Fibroblast of skin of right quadriceps (primary cell): ENCODE measurements around the gene HOMER3.

Source experiments
- DNase-seq: peaks from one replicate; pipeline ENCODE4 v3.0.0-alpha.2; 2013

HOMER3 gene

DNA sequence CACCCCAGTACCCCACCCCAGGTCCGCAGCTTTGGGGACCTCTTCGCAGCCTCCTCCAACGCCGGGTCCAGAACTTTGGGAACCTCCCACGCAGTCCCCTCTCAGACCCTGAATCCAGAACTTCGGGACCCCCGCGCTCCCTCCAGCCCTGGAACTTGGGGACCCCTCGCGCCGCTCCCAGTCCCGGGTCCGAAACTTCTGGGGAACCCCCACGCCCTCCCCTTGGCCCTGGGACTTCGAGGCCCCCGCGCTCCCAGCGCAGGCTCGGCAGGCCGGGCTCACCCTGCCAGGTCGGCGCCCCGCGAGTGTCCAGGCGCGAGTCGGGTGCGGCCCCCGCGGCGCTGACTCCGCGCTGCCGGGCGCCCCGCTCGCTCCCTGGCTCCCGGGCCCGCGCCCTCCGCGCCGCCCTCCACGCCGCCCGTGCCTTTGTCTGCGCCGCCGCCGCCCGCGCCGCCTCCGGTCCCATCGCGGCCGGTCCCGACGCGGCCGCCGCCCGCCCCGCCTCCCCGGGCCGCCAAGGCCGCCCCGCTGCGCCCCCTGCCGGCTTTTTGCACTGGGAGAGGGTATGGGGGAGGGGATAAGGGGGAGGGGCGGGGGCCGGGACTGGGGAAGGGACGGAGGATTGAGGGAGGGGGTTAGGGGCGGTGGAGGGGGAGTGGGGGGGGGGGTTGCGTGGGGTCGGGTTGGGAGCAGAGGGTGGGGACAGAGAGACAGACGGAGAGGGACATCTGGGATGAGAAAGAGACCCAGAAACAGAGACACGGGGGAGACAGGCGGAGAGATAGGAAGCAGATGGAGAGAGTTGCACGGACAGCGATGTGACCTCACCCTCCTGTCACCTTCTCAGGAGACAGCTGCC is at the start of gene HOMER3:
Gene HOMER3, minus strand, starts transcription at position 449 of the 859 bp plus-strand sequence. CDS start 2,235 bp downstream, outside the sequence.
- peak; percentile 65 for DNase-seq

DNA sequence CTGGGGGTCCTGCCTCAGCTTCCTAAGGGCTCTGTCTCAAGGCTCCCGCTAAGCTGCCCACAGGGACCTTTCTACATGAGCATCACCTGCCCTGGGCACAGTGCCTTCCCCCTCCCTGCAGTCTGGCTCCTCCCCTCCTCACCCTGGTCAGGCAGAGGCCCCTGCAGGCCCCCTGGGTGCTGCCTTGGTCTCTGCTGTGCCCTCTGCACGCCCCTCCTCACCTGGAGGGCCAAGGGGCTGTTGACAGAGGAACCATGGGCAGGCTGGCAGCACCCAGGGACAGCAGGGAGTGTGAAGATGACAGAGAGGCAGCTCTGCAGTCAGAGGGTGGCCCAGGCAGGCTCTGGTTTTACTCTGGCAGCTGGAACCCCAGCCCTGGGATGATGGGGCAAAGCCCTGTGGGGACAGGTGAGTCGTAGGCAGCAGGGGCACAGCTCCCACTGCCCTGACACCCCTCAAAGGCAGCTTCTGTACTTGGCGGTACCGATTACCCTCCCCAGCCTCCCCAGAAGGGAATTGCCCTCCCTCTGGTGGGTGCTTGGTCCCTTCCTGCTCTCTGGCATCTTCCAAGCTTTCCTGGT is 49.2 kb upstream of the HOMER3 start:
- no peak for DNase-seq

- DNase-seq = no peak
These were observed 48.3 kb upstream of the HOMER3 start for GRCh38 chr19:18989316-18989715.

DNA sequence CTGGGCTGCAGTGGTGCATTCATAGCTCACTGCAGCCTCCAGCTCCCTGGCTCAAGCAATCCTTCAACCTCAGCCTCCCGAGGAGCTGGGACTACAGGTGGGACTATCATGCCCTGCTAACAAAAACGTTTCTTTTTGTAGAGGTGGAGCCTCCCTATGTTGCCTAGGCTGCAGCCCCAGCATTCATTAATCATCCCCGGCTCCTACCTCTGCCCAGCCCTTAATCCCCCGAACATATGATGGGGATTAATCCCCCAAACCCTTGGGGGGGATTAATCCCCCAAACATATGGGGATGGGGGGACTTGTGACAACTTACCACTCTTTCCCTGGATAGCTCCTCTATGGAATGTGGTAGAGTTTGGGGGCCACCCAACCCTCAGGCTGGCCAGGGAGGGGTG is 46.4 kb upstream of the HOMER3 start:
- no peak for DNase-seq

DNA sequence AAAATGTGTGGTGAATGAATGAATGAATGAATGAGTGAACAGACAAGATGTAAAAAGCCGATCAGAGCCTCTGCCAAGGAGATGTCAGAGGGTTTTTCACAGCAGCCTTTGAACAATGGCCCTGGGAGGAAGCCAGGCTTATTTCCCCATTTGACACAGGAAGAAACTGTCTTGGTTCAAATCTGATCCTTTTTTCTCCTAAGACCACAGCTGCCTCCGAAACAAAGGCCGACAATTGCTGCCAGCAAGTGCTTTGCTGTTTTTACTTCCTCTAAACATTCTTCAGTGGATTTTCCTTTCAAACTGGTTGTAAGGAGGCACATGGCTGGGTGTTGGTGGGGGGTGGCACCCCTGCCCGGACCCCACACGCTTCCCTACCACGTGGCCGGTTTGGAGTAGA is 44.2 kb upstream of the HOMER3 start:
- DNase-seq = no peak

DNA sequence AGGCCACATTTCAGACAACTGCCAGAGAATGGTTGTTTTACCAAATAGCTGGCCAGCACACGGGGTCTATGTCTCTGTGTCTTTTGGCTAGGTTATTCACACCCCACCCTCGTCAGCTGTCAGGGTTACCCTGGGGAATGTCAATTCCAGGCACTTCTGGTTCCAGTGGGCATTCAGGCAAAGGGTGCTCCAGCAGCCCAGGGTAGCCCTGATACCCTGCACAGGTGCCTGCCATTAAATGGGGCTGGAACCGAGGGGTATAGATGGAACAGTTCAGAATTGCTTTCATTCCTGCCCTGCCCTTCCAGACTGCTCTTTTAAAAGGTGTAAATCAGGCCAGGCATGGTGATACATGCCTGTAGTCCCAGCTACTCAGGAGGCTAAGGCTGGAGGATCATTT is 43.2 kb upstream of the HOMER3 start:
- no peak for DNase-seq

- DNase-seq = no peak
These were observed 41.7 kb upstream of the HOMER3 start for GRCh38 chr19:18982669-18983068.

GRCh38 chr19:18980432-18981020 is 39.5 kb upstream of the HOMER3 start:
- DNase-seq = no peak

DNA sequence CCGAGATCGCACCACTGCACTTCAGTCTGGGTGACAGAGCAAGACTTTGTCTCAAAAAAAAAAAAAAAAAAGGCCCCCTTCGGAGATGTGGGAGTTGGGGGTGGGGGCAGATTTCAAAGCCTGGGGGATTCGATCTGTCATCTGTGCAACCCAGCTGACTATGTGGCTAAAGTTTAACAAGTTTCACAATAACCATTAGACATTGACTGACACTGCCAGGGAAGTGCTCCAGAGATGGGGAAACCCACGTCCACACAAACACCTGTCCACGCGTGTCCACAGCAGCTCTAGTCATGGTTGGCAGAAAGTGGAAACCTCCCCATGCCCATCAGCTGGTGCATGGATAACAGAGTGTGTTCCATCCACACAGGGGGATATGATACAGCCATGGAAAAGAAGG is 37.6 kb upstream of the HOMER3 start:
- DNase-seq = no peak

- DNase-seq = no peak
These were observed 34.9 kb upstream of the HOMER3 start for GRCh38 chr19:18975869-18976268.

DNA sequence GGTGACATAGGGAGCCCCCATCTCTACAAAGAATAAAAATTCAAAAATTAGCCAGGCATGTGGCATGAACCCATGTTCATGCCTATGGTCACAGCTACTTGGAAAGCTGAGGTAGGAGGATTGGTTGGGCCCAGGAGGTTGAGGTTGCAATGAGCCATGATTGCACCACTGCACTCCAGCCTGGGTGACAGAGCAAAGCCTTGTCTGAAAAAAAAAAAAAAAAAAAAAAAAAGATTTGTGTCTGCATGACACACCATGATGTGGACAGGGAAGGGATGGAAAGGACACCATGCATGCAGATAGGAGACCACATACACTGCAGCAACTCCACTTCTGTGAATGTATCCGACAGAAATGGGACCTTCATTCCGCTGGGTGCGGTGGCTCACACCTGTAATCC is 34.0 kb upstream of the HOMER3 start:
- DNase-seq = no peak

DNA sequence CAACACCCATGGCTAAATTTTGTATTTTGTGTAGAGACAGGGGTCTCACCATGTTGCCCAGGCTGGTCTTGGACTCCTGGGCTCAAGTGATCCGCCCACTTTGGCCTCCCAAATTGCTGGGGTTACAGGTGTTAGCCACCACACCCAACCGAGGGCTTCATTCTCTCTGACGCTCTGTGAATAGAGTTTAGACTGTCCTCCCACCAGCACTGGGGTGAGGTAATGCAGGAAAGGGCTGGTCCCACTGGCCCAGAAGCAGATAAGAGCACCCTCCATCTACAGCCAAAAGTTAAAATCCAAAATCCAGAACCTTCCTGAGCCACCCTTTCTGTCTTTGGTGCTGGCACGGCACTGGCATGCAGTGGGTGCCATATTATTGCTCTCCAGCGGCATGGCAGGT is 31.8 kb upstream of the HOMER3 start:
- no peak for DNase-seq

GRCh38 chr19:18972301-18972811 is 31.3 kb upstream of the HOMER3 start:
- no peak for DNase-seq

DNA sequence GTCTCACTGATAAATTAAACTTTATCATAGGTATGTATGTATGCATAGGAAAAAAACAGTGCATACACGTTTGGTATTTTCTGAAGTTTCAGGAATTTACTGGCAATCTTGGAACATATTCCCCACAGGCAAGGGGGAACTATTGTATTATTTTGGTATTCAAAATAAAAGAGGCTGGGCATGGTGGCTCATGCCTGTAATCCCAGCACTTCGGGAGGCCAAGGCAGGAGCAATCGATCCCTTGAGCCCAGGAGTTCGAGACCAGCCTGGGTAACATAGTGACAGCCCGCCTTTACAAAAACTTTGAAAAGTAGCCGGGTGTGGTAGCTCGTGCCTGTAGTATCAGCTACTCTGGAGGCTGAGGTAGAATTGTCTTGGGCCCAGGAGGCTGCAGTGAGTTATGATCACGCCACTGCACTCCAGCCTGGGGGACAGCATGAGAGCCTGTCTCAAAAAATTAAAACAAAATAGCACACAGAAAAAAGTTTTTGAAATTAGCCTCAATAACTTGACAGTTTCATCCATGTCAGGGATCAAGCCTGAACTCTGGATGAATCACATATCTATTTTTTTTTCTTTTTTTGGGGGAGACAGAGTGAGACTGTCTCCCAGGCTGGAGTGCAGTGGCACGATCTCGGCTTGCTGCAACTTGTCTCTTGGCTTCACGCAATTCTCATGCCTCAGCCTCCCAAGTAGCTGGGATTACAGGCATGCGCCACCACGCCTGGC is 29.1 kb upstream of the HOMER3 start:
- no peak for DNase-seq

DNA sequence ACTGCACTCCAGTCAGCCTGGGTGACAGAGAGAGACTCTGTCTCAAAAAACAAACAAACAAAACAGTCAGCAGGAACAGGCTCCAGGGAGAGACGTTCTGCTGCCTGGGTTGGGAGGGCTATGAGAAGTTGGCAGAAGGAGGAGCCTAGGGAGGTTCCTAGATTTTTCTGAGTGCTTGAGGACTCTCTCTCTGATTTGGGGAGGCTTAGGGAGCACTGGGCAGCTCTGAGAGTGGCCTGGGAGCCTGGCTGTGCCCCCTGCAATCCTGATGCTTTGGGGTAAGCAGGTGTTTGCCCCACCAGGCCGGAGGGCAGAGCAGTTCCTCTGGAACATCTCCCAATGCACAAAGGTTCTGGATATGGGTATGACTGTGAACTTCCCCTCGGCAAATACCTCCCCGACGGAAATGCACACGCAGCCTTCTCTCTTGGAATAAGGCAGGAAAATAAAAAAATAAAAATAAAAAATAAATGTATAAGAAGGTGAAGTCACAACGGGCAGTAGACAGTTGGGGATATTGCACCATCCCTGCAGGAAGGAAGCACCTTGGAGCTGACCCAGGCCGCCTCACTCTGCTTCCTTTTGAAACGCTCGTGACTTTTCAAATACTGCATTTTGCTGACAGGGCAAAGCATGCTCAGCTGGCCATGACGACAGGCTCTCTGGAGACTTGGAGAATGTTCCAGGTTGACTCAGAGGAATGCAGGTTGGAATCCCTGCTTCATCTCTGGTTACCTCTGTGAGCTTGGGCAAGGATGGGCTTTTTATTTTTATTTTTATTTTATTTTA is 26.5 kb upstream of the HOMER3 start:
- peak; percentile 24 for DNase-seq

GRCh38 chr19:18966307-18966706 is 25.3 kb upstream of the HOMER3 start:
- DNase-seq = no peak

DNA sequence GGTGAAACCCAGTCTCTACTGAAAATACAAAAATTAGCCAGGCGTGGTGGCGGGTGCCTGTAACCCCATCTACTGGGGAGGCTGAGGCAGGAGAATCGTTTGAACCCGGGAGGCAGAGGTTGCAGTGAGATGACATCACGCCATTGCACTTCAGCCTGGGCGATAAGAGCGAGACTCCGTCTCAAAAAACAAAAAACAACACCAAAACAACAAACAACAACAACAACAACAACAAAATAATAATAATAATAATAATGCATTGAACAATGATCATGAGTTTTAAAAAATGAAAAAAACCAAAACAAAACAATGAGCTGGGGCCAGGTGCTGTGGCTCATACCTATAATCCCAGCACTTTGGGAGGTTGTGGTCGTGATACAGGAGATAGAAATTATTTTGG is 23.1 kb upstream of the HOMER3 start:
- DNase-seq = no peak

DNA sequence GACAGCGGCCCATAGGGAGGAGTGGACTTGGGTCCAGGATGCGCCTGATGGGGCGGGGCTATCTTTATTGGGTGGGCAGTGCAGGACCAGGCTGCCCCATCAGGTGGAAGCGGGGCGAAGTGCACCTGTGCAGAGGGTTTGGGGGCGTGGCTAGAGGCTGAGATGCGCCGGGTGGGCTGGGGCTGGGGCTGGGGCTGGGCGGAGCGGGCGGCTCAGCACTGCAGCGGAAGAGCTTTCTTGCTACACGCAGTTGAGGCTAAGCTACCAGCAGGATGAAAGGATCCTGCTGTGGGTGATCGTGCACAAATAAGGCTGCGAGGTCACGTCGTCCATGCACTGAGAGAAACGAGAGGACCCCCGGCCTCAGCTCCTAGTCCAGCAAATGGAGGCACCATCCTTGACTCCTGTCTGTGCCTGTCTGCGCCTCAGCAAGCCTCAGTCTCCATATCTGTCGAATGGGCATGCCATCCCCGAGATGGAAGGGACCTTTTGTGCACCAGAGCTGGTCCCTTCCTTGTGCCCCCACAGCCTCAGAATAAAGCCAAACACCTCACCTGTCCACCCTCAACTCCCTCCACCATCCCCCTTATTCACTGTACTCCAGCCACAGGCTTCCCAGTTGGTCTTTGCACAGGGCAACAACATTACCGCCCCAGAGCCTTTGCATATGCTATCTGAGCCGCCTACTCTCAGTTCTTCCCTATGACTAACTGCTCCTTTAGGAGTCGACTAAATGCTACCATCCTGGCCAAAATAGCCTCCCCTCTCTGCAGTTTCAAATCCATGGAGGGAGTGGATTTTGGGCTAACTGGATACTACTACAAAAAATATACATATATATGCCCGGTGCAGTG is 21.0 kb upstream of the HOMER3 start:
- no peak for DNase-seq

GRCh38 chr19:18960370-18960769 is 19.4 kb upstream of the HOMER3 start:
- DNase-seq = no peak

DNA sequence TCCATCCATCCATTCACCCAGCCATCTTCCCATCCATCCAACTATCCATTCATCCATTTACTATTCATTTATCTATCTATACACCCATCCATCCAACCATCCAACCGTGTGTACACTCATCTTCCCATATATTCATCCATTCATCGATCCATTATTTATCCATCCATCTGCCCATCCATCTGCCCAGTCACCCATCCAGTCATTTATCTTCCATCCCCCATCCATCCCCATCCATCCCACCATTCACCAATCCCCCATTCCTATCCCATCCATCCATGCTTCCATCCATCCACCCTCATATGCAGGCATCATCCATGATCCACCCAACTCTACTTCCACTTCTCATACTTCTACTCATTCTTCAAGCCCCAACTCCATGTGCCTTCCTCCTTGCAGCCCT is 14.0 kb upstream of the HOMER3 start:
- no peak for DNase-seq

GRCh38 chr19:18954094-18954493 is 13.1 kb upstream of the HOMER3 start:
- DNase-seq = no peak
